ENCODE measurements around the gene ATRIP.
"Not testable (repeated sequence)": the region's sequence is repeated elsewhere in the genome, so short reads cannot be mapped to it uniquely, and the experiment has no call there.

DNA sequence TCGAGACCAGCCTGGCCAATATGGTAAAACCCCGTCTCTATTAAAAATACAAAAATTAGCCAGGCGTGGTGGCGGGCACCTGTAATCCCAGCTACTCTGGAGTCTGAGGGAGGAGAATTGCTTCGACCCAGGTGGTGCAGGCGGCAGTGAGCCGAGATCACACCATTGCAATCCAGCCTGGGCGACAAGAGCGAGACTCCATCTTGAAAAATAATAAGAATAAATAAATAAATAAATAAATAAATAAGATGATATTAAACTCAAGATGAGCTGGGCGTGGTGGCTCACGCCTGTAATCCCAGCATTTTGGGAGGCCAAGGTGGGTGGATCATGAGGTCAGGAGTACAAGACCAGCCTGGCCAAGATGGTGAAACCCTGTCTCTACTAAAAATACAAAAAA lies 34.4 kb downstream of the ATRIP start:
- not testable (repeated sequence) for TF ChIP-seq EZH2 (IDR thresholded peaks at IDR 0.05; ENCODE audit: borderline replicate concordance, low read length); CTCF (IDR thresholded peaks at IDR 0.05; ENCODE audit: low read length)

Data from OCI-LY1 (cell line).